ENCODE results near the gene FLNA.
"Not testable (repeated sequence)": the region's sequence is repeated elsewhere in the genome, so short reads cannot be mapped to it uniquely, and the experiment has no call there.

Gene FLNA

GRCh38 chrX:154398668-154399526 lies 24.5 kb upstream of the FLNA start:
- TF ChIP-seq, protein P1, sequence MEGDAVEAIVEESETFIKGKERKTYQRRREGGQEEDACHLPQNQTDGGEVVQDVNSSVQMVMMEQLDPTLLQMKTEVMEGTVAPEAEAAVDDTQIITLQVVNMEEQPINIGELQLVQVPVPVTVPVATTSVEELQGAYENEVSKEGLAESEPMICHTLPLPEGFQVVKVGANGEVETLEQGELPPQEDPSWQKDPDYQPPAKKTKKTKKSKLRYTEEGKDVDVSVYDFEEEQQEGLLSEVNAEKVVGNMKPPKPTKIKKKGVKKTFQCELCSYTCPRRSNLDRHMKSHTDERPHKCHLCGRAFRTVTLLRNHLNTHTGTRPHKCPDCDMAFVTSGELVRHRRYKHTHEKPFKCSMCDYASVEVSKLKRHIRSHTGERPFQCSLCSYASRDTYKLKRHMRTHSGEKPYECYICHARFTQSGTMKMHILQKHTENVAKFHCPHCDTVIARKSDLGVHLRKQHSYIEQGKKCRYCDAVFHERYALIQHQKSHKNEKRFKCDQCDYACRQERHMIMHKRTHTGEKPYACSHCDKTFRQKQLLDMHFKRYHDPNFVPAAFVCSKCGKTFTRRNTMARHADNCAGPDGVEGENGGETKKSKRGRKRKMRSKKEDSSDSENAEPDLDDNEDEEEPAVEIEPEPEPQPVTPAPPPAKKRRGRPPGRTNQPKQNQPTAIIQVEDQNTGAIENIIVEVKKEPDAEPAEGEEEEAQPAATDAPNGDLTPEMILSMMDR (conservative IDR thresholded peaks at IDR 0.05; ENCODE audit: control insufficient read depth, insufficient read depth, low read depth, low read length) = peak; percentile 54
- peak; percentile 74 for DNase-seq (ENCODE audit: low read depth)
- peak overlapping the region; percentile 87 for H3K4me3 ChIP-seq (ENCODE audit: control insufficient read depth, low read depth, low read length)

DNA sequence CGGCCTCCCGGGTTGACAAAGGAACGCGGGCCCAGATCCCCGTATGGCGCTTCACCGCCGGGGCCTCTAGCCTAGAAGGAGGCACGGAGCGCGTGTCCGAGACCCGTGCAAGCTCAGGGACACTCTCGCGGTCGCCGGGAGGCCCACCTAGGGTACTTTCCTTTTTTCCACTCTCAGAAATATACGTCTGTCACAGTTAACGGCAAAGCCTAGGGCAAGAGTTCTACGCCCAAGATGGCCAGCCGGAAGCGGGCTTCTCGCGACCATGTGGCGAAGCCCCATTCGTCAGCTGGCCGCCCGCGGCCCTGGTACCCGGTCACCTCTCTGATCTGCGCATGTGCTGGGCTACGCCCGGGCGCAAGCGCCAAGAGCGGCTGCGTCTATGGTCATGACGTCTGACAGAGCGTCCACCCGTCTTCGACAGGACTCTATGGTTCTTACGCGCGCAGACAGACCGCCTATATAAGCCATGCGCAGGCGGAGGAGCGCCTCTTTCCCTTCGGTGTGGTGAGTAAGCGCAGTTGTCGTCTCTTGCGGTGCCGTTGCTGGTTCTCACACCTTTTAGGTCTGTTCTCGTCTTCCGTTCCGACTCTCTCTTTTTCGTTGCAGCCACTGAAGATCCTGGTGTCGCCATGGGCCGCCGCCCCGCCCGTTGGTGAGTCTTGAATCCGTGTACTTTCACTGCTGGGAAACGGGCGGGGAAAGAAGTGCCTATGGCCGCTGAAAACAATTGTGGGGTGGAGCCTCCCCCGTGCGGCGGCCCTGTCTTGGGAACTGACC lies 23.6 kb upstream of the FLNA start, which contains the start of gene RPL10:
Gene RPL10, plus strand, starts transcription at position 490 of the 780 bp plus-strand sequence. Its CDS starts 143 bp downstream, at position 633.
- DNase-seq (ENCODE audit: low read depth) = peak; percentile 96
- TF ChIP-seq, protein P1 (conservative IDR thresholded peaks at IDR 0.05; ENCODE audit: control insufficient read depth, insufficient read depth, low read depth, low read length) = no peak
- peak within 1 kb of the TSS; percentile 87 for H3K4me3 ChIP-seq (ENCODE audit: control insufficient read depth, low read depth, low read length)

DNA sequence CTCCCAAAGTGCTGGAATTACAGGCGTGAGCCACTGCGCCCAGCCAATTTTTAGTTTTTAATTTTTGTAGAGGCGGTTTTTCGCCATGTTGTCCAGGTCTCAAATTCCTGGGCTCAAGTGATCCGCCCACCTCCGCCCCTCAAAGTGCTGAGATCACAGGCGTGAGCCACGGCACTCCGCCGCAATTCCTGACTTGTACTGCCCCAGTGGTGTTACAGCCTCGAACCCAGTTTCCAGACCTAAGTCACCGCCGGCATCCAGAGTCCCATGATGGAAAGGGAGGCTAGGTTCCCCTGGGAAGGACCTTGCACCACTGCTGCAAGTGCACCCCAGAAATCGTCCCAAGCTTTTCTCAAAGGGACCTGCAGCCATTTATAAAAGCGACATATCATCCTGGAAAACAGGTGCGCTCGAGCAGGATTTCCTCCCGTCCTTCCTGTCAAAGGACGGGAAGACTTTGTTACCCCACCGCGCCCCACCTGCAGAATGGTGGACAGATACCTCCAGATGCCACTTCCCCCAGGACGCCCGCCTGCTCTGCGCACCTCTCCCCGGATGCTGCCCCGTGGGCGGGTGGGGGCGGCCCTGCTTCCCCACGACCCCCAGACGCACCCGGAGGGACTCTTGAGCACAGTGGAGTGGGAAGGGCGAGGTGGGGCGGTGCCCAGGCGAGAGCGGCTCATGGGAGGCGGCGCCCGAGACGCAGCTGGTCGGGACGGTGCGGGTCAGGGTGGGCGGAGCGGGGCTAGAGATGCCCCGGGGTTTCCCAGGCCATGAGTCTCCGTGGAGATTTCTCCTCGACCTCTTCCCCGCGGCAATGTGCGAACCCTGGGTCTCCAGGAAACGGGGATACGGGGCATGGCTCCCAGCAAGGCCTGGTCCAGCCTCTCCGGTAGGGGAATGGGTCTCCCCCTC lies 22.8 kb upstream of the FLNA start:
- peak; percentile 64 for DNase-seq (ENCODE audit: low read depth)
- TF ChIP-seq, protein P1 (conservative IDR thresholded peaks at IDR 0.05; ENCODE audit: control insufficient read depth, insufficient read depth, low read depth, low read length) = no peak
- peak overlapping the region; percentile 56 for H3K4me3 ChIP-seq (ENCODE audit: control insufficient read depth, low read depth, low read length)

- not testable (repeated sequence) for H3K4me3 ChIP-seq (ENCODE audit: control insufficient read depth, low read depth, low read length); DNase-seq (ENCODE audit: low read depth)
Observed at GRCh38 chrX:154396363-154396762, 21.9 kb upstream of the FLNA start.

- DNase-seq (ENCODE audit: low read depth); H3K4me3 ChIP-seq (ENCODE audit: control insufficient read depth, low read depth, low read length): not testable (repeated sequence)
Observed at GRCh38 chrX:154389812-154390747, 15.6 kb upstream of the FLNA start.

DNA sequence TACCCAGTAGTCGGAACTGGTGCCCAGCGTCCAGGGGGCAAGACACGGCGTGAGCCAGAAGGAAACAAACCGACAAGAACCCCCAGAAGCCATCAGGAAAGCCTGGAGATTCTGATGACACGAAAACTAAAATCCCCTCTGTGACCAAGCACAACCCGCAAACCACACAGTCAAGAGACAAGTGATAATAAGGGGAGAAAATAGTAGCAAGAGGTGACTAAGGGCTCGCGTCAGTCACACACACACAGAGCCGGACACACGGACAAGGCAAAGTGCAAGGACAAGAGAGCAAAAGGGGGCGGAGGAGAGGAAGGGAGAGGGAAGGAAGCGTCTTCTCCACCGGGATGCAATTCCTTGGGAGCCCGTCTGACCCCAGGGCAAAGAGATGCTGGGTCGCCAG lies 14.2 kb upstream of the FLNA start:
- H3K4me3 ChIP-seq (ENCODE audit: control insufficient read depth, low read depth, low read length); DNase-seq (ENCODE audit: low read depth): not testable (repeated sequence)

GRCh38 chrX:154388094-154388493 lies 13.7 kb upstream of the FLNA start:
- DNase-seq (ENCODE audit: low read depth); H3K4me3 ChIP-seq (ENCODE audit: control insufficient read depth, low read depth, low read length): not testable (repeated sequence)
